ENCODE measurements around the gene POU5F1.

DNA sequence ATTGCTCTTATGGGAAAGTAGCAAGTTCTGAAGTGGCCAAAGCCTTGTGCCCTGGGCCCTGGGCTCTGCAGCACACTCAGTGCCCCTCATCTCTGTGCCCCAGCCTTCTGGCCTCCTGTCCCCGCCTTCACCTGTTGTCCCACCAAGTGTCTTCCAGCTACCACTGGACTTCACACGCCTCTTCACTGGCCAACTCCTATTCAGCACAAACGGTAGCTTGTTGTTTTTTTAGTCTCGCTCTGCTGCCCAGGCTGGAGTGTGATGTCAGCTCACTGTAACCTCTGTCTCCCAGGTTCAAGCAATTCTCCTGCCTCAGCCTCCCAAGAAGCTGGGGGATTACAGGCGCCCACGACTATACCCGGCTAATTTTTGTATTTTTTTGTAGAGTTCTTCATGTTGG lies 17.7 kb downstream of the POU5F1 start:
- TF ChIP-seq, protein P1, sequence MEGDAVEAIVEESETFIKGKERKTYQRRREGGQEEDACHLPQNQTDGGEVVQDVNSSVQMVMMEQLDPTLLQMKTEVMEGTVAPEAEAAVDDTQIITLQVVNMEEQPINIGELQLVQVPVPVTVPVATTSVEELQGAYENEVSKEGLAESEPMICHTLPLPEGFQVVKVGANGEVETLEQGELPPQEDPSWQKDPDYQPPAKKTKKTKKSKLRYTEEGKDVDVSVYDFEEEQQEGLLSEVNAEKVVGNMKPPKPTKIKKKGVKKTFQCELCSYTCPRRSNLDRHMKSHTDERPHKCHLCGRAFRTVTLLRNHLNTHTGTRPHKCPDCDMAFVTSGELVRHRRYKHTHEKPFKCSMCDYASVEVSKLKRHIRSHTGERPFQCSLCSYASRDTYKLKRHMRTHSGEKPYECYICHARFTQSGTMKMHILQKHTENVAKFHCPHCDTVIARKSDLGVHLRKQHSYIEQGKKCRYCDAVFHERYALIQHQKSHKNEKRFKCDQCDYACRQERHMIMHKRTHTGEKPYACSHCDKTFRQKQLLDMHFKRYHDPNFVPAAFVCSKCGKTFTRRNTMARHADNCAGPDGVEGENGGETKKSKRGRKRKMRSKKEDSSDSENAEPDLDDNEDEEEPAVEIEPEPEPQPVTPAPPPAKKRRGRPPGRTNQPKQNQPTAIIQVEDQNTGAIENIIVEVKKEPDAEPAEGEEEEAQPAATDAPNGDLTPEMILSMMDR (IDR thresholded peaks at IDR 0.05): no peak
- no peak for TF ChIP-seq POLR2A (IDR thresholded peaks at IDR 0.05)
- no peak for TF ChIP-seq EP300 (IDR thresholded peaks at IDR 0.05)

Measured in gastroesophageal sphincter (tissue), 3 donors.